HG03108 (cell line): ENCODE results near the gene XRCC6.
A peak's percentile ranks its signal among the peaks of the same experiment; 100 is the strongest.
"Not testable (repeated sequence)": the region's sequence is repeated elsewhere in the genome, so short reads cannot be mapped to it uniquely, and the experiment has no call there.

Source experiments
- ATAC-seq: cut with Tn5 transposase; IDR thresholded peaks from one replicate; pipeline ENCODE4 v1.9.1; 2021; ENCODE audit warnings: moderate library complexity; ENCODE audit not compliant: unreplicated experiment

Gene XRCC6

DNA sequence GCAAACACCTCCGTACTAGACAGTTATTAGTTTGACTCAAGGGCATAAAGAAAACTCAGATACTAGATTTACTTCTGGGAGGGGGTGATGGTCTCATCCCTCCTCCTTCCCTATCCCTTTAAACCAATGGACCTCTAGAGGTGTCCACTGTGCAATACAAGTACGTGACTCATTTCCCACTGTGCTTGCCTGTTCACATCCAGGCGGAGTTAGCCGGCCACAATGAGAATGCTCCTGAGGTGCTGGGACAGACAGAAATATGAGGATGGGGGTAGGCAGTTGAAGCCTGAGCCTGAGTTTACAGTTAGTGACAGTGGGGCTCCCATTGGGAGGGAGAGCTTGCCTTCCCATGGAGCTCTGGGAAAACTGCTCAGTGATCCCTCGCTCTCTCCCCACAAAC is 23.0 kb upstream of the XRCC6 start:
- no peak for ATAC-seq

DNA sequence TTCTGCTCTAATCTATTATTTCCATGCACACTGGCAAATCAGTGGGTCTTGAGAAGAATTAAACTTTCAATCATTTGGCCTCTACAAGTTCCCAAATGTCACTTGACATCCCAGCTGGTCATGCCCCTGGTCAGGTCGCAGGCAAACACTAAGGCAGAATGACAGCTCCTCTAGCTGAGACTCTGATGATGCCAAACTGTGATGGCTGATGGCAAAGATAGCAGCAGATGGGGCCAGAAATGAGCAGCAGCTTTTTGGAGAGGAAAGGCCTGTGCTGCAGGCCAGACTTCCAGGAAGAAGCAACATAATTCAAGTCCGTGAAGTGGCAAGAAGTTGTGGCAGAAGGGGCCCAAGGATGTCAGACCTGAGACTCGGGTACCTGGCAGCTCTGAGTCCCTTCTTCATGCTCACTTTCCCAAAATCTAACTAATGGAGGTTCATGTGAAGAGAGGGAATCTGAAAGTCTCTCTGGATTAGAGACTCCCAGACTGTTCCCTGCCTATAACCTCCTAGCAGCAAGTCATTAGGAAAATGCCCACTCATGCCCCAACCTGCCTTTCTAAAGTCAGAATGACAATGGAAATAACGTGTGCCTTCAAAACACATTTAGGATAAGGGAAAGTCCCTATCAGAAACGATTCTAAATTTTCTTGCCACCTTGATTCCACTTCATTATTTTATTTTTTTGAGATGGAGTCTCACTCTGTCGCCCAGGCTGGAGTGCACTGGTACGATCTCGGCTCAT is 22.0 kb upstream of the XRCC6 start:
- no peak for ATAC-seq

DNA sequence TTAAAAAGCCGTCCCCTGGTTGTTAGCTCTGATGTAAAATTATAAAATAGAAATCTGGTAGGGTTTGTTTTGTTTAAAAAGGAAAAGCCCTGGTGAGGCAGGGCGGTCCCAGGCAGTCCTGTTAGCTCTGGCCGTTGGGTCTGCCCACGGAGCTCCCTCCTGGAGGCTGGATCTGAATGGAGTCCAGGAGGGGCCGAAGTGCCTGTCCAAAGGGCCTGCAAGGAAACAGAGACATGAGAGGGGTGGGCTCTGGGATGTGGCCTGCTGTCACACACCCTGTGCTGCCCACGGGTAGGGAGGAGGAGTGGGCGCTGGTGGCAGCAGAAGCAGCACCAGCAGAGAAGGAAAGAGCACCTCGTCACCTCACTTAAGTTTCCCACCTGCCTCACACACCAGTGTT is 20.1 kb upstream of the XRCC6 start:
- no peak for ATAC-seq

DNA sequence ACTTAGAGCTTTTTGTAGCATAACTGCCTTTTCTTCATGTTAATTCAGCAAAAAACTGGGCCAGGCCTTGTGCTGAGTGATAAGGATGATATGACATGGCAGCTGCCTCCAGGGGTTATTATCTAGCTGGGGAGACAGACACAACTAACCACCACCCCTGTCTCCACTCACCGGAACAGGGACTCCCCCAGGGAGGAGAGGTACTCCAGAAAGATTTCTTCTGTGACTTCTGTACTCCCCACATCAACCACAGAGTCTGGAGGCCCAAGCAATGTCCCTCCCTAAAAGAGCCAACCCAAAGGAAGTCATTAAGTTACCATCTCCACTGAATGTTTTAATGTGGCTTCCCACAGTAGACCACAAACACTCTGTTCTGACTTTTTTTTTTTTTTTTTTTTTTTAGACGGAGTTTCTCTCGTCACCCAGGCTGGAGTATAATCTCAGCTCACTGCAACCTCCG is 17.2 kb upstream of the XRCC6 start:
- peak; percentile 73 for ATAC-seq

DNA sequence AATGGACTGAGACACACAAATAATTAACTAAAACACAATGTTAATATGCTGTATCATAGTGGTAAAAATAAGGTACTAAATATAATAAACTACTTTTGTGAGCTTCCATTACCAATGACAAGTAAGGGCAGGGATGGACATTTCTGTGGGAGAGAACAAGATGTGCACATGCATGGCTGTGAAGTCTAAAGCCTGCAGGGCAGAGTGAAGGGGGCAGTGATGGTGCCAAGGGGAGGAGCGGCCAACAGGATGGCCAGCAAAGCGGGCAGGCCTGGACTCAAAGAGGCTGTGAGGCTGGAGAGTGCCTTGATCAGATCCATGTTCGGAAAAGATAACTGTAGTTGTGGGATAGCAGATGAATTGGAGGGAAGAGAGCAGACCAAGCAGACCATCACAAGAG is 12.7 kb upstream of the XRCC6 start:
- ATAC-seq, result no peak

DNA sequence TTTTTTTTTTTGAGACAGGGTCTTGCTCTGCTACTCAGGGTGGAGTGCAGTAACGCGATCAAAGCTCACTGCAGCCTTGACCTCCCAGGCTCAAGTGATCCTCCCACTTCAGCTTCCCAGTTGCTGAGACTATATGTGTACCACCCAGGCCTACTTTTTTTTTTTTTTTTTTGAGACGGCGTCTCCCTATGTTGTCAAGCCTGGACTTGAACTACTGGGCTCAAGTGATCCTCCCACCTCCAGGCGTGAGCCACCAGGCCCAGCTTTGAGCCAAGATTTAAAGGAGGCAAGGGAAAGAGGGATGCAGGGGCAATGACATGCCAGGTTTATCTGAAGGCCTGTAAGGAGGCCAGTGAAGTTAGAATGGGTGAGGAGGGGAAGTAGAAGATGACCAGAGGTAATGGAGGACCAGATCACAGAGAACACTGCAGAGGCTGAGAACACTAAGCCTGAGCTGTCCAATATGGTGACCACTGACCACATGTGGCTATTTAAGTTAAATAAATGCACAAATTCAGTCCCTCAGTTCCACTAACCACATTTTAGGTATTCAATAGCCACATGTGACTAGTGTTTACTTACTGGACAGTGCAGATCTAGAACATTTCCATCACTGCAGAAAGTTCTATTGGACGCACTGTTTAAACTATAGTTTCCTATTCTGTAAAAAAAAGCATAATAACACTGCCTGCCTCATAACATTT is 8.3 kb upstream of the XRCC6 start:
- no peak for ATAC-seq

DNA sequence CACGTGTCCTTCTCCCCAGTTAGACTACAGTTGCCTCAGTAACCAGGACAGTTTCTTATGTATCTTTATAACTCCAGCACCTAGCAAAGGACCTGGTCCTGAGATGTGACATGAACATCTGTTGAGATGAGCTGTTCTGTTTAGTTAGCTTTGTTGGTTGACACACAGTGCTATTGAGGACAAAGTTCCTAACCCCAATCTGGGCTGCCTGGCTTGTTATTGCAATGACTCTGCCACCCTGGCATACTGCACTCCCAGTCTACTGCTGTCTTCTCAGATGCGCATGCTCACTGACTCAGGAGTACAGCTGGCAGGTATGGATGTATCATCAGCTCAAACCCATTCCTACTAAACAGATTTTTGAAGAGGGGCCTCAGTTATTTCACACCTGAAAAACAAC is 7.6 kb upstream of the XRCC6 start:
- ATAC-seq, result no peak

DNA sequence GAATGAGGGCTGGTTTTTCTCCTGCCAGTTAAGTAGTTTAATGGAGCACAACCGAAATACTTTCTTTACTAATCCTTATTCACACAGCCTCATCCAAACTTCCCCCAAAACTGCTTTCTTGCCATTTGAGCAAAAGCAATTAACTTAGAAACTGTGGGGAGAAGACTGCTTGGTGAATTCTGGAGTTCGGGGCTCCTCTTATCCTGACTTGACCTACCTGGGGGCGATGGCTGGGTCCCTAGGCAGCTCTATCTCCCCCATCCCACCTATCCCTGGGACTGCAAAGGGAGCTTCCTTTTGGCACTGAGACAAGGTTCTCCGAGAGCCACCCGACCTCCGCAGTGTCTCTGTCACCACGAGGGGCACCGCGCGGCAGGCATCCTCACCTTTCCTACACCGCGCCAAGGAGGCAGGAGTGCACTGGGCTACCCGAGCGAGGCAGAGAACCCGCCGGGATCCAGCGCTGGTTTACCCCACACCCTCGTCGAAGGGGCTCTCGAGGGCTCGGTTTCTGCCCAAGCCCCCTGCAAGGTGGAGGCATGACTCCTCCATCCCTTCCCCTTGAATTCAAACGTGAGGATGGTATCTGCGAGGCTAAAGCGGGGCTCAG is 1.0 kb upstream of the XRCC6 start:
- ATAC-seq, result no peak

DNA sequence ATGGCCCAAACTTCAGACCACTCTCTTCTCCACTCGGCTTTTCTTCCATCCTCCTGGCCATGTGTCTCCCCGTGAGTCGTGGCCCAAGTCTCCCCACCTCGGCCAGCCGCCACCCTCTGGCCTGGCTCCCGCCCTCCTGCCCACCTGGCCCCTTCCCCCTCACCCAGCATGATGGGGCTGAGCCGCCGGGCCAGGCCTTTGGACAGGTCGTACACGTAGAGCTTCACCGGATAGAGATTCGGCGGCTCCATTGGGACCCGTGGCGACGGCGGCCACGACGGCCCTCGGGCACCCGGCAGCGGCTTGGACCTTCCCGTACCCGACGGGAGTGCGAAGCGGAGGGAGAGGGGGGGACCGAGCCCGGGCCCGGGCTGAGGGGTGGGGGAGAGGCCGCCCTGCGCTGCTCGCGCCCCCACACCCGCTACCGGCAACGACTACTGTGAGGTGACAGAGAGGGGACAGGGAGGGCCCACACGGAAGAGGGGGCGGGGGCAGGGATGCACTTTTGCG is 451 bp upstream of the XRCC6 start, which contains the start of gene DESI1:
Gene DESI1 (minus strand): TSS at position 455 of the 510 bp plus-strand sequence. CDS start 204 bp downstream, at position 251.
- ATAC-seq, result peak; percentile 18

DNA sequence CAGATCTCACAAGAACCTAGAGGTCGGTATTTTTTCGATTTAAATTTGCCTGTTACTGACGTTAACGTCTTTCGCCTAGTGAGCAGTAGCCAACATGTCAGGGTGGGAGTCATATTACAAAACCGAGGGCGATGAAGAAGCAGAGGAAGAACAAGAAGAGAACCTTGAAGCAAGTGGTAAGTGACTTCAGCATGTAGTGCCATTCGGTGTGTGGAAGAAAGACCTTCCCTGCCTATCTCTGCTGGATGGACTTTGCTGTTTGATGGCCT is 750 bp downstream of the XRCC6 start:
- ATAC-seq, result no peak

DNA sequence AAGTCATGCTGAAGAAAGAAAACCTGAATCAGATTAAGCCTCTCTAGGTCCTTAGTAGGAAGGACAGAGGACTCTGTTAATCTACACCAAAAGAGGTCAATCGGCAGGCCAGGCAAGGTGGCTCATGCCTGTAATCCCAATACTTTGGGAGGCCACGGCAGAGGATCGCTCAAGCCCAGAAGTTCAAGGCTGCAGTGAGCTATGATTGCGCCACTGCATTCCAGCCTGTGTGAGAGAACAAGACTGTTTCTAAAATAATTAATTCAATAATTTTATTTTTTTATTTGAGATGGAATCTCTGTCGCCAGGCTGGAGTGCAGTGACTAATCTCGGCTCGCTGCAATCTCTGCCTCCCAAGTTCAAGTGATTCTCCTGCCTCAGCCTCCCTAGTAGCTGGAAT is 4.5 kb downstream of the XRCC6 start:
- ATAC-seq, result no peak

DNA sequence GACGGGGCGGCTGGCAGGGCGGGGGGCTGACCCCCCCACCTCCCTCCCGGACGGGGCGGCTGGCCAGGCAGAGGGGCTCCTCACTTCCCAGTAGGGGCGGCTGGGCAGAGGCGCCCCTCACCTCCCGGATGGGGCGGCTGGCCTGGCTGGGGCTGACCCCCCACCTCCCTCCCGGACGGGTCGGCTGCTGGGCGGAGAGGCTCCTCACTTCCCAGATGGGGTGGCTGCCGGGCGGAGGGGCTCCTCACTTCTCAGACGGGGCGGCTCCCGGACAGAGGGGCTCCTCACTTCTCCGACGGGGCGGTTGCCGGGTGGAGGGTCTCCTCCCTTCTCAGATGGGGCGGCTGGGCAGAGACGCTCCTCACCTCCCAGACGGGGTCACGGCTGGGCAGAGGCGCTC is 10.0 kb downstream of the XRCC6 start:
- ATAC-seq, result not testable (repeated sequence)

DNA sequence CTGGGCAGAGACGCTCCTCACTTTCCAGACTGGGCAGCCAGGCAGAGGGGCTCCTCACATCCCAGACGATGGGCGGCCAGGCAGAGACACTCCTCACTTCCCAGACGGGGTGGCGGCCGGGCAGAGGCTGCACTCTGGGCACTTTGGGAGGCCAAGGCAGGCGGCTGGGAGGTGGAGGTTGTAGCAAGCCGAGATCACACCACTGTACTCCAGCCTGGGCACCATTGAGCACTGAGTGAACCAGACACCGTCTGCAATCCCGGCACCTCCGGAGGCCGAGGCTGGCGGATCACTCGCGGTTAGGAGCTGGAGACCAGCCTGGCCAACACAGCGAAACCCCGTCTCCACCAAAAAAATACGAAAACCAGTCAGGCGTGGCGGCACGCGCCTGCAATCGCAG is 10.5 kb downstream of the XRCC6 start:
- ATAC-seq, result not testable (repeated sequence)

DNA sequence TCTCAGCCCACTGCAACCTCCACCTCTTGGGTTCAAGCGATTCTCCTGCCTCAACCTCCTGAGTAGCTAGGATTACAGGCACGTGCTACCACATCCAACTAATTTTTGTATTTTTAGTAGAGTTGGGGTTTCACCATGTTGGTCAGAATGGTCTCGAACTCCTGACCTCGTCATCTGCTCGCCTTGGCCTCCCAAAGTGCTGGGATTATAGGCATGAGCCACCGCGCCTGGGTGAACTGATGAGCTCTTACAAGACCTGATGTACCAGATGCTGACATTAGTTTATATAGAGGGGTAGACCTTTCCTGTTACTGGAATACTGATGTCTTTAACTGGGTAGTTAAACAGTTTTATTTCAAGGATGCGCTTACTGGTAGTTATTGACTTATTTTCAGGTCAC is 13.5 kb downstream of the XRCC6 start:
- ATAC-seq, result not testable (repeated sequence)

DNA sequence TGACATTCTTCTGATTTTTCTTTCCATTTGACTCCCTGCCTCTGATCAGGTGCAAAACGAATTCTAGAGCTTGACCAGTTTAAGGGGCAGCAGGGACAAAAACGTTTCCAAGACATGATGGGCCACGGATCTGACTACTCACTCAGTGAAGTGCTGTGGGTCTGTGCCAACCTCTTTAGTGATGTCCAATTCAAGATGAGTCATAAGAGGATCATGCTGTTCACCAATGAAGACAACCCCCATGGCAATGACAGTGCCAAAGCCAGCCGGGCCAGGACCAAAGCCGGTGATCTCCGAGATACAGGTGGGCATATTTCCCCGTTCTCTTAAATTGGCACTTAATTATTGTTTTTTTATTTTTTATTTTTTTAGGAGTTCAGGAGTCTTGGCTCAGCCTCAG is 15.4 kb downstream of the XRCC6 start:
- ATAC-seq, result no peak

DNA sequence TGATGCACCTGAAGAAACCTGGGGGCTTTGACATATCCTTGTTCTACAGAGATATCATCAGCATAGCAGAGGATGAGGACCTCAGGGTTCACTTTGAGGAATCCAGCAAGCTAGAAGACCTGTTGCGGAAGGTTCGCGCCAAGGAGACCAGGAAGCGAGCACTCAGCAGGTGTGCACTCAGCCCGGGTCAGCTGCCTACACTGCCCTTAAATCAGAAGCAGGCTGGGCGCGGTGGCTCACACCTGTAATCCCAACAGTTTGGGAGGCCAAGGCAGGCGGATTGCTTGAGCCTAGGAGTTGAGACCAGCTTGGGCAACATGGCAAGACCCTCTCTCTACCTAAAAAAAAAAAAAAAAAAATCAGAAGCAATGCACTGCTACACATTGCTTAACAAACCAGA is 16.5 kb downstream of the XRCC6 start:
- not testable (repeated sequence) for ATAC-seq

DNA sequence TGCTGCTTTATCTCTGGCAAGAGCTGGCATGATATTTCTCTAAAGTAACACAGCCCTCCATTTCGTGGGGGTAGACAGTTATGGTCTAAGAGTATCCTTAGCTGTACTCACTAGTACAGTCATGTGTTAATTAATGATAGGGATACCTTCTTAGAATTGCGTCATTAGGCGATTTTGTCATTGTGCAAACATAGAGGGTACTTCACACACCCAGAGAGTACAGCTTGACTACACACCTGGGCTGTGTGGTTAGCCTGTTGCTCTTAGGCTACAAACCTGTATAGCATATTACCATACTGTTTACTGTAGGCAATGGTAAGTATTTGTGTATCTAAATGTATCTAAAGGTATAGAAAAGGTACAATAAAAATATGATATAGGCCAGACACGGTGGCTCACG is 17.0 kb downstream of the XRCC6 start:
- ATAC-seq, result no peak

DNA sequence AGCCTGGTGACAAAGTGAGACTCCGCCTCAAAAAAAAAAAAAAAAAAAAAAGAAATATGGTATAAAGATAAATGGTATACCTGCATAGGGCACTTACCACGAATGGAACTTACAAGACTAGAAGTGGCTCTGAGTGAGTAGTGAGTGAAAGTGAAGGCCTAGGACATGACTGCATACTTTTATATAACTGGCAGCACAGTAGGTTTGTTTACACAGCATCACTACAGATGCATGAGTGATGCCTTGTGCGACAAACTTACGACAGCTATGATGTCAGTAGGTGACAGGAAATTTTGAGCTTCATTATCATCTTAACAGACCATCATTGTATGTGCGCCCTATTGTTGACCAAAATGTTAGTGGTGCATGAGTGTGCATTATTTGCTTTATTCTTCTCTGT is 17.7 kb downstream of the XRCC6 start:
- no peak for ATAC-seq

DNA sequence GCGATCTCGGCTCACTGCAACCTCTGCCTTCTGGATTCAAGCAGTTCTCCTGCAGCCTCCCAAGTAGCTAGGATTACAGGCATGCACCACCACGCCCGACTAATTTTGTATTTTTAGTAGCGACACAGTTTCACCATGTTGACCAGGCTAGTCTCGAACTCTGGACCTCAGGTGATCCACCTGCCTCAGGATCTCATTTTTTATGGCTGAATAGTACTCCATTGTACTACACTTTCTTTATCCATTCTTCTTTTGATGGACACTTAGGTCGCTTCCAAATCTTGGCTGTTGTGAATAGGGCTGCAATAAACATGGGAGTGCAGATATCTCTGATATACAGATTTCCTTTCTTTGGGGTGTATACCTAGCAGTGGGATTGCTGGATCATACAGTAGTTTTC is 20.8 kb downstream of the XRCC6 start:
- no peak for ATAC-seq

DNA sequence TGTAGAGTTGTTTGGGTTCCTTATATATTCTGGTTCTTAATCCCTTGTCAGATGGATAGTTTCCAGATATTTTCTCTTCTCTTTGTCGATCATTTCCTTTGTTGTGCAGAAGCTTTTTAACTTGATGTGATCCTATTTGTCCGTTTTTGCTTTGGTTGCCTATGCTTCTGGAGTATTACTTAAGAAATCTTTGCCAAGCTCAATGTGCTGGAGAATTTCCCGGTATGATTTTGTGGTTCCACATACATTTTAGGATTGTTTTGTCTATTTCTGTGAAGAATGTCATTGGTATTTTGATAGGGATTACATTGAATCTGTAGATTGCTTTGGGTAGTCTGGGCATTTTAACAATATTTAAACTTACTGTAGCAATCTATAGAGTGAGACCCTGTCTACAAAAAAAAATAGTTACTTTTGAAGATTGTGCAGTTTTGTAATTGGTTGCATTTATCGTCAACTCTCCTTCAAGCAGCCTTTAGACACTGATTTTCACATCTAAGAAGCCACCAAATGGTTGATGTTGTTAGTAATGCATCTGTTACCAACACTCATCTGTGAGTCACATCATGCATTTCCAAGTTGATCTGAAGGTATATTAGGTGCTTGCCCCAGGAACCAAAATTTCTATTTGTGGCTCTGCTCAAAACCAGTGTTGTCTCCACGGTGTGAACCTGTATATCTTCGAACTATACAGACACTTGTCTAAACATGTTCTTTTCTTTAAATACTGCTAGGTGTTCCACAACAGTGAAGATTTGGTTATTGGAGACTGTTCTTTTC is 21.4 kb downstream of the XRCC6 start:
- no peak for ATAC-seq

DNA sequence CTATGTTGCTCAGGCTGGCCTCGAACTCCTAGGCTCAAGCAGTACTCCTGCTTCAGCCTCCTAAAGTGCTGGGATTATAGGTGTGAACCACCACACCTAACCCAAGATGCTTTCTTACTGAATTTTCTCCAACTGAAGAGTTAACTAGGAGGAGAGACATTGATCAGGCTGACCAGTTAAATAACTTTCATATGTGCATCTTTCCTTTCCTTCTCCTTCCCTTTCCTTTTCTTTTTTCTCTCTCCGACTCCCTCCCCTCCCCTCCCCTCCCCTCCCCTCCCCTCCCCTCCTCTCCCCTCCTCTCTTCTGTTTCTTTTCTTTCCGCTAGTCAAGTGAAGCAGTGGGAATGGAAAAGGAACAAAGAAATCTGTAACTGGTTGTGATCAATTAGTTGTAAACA is 26.7 kb downstream of the XRCC6 start:
- ATAC-seq, result no peak
